Spleen (tissue), 11 donors: Measurements from ENCODE around the gene IGSF21. TPM values are rescaled to one million over a fixed set of nuclear protein-coding genes. Genes with fewer than 3 reads are reported as not detected.

Experiments used
- DNase-seq: peaks from one replicate; pipeline ENCODE4 v3.0.0-alpha.2; 2020
- H3K27ac ChIP-seq, 8 donors: fragments of 200-600 bp; sonication (generic) in 7 of 8; 1 replicate in 4 of 8; 2 replicates in 4 of 8; pipeline versions ENCODE4 v1.5.0 to v1.8.0; 2016 to 2021; ENCODE audit warnings: inconsistent platforms in 4 of 8, mild to moderate bottlenecking in 4 of 8, moderate library complexity in 1 of 8
- H3K27me3 ChIP-seq, 7 donors: fragments of 200-600 bp; sonication (generic) in 6 of 7; replicated peaks in 1 of 7; 1 replicate in 4 of 7; 2 replicates in 3 of 7; pipeline versions ENCODE4 v1.5.0 to v1.8.0; 2016 to 2021; ENCODE audit warnings: inconsistent platforms in 3 of 7, mild to moderate bottlenecking in 1 of 7
- H3K36me3 ChIP-seq, 6 donors: fragments of 200-600 bp; sonication (generic) in 5 of 6; 1 replicate in 4 of 6; 2 replicates in 2 of 6; pipeline versions ENCODE4 v1.5.0 to v1.8.0; 2016 to 2021; ENCODE audit warnings: inconsistent platforms in 2 of 6
- H3K4me1 ChIP-seq, 6 donors: fragments of 200-600 bp; sonication (generic) in 5 of 6; 1 replicate in 3 of 6; 2 replicates in 3 of 6; pipeline versions ENCODE4 v1.5.0 to v1.8.0; 2016 to 2021; ENCODE audit warnings: inconsistent platforms in 3 of 6
- H3K4me3 ChIP-seq, 8 donors: fragments of 200-600 bp; sonication (generic) in 7 of 8; 1 replicate in 4 of 8; 2 replicates in 4 of 8; pipeline versions ENCODE4 v1.5.0 to v1.8.0; 2016 to 2021; ENCODE audit warnings: inconsistent platforms in 4 of 8, mild to moderate bottlenecking in 4 of 8, moderate library complexity in 2 of 8
- H3K9me3 ChIP-seq, 8 donors: fragments of 200-600 bp; sonication (generic) in 7 of 8; 1 replicate in 4 of 8; 2 replicates in 4 of 8; pipeline versions ENCODE4 v1.5.0 to v1.8.0; 2016 to 2021; ENCODE audit warnings: inconsistent platforms in 4 of 8
- POLR2A ChIP-seq, 3 donors: fragments of 450-650 bp; IDR thresholded peaks; one replicate each; pipeline ENCODE4 v1.5.1; 2017; ENCODE audit warnings: antibody characterized with exemption in 3 of 3, mild to moderate bottlenecking in 1 of 3
- POLR2AphosphoS5 ChIP-seq, 3 donors: sonication (generic); formaldehyde crosslinking; IDR thresholded peaks; one replicate each; pipeline ENCODE4 v1.5.1; 2017; ENCODE audit warnings: antibody characterized with exemption in 3 of 3
- WGBS, 5 donors: extraction: QIAGEN DNeasy Blood & Tissue Kit in 3 of 5; methylation state at CpG; one replicate each; pipeline versions ENCODE4 v1.1.5 to v1.1.7; 2013 to 2018; 5-methylcytosine and 5-hydroxymethylcytosine counted together
- intact Hi-C: fragments of 100-400 bp; cut with DNase I; formaldehyde crosslinking; loops from one replicate; pipeline ENCODE4 v1.15.0; 2023; ENCODE audit warnings: low total_unique reads
- polyA plus RNA-seq, 3 donors: library from polyadenylated mRNA; stranded (reverse); fragments of 200-250 nt; gene quantifications; one replicate each; pipeline ENCODE4 v1.2.1, GENCODE V29; 2013
- total RNA-seq, 7 donors: library from RNA; depleted of rRNA in 3 of 7; stranded (reverse); fragments of >200 nt in 3 of 7; fragmentation: NEBNext Ultra II Directional in 4 of 7; extraction: Animal tissue kit (Norgen Biotek cat#: 25700) in 4 of 7; gene quantifications; one replicate each; pipeline versions ENCODE4 v1.1.0 to v1.2.1, GENCODE V29; 2016 to 2021
- TF ChIP-seq, protein P1 (sequence below), 11 experiments: fragments of 200-600 bp in 7 of 11; fragments of 450-650 bp in 4 of 11; sonication (generic) in 4 of 11; IDR thresholded peaks in 8 of 11; conservative IDR thresholded peaks in 3 of 11; 1 replicate in 7 of 11; 2 replicates in 4 of 11; pipeline versions ENCODE4 v1.4.0 to v1.8.0; 2016 to 2021; ENCODE audit warnings: antibody characterized with exemption in 11 of 11, inconsistent platforms in 4 of 11, mild to moderate bottlenecking in 1 of 11
- donor health status: healthy with polysubstance abuse.
- donor health status: DM: no; HTN: no; CAD: no; lungs with moderate emphysema.
- donor health status: DM: no; HTN: no; CAD: no.
- donor health status: Bipolar disorder and iron deficiency.
- donor health status: healthy.
- donor health status: DM: no; HTN: no; CAD: no.
- donor health status: DM: yes; HTN: yes; CAD: no.

IGSF21 gene
- total and polyA plus RNA-seq, 10 donors: 1.6 to 35.0 (median 20.6) TPM

DNA sequence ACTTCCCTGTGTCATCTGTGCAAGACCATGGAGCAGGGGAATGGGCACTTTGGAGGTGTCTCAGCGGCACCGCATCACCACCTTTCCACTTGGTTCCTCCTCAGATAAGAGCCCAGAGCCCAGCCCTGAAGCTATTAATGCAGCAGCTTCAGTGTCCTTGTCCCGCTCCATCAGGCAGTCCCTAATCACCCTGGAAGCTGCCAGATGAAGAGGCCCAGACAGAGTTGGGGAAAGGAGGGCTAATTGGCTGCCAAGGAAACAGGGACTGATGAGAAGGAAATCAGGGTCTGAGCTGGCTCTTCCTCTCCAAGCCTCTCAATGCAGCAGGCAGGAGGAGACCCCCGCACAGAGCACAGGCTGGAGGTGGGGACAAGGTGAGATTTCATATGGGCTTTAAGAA lies 290.0 kb downstream of the IGSF21 start:
- intact Hi-C loops: no loop called here
- Histone ChIP-seq H3K4me1 (no peaks in the 10 kb centered on the region), H3K27me3 (peaks cover 0 to 46% (median 0%) of the 10 kb centered on the region in 7 donors), H3K4me3 (no peak overlapping the region), H3K36me3 (no peaks in the 10 kb centered on the region), H3K27ac (no peak overlapping the region), H3K9me3 (no peaks in the 10 kb centered on the region)
- TF ChIP-seq, protein P1, sequence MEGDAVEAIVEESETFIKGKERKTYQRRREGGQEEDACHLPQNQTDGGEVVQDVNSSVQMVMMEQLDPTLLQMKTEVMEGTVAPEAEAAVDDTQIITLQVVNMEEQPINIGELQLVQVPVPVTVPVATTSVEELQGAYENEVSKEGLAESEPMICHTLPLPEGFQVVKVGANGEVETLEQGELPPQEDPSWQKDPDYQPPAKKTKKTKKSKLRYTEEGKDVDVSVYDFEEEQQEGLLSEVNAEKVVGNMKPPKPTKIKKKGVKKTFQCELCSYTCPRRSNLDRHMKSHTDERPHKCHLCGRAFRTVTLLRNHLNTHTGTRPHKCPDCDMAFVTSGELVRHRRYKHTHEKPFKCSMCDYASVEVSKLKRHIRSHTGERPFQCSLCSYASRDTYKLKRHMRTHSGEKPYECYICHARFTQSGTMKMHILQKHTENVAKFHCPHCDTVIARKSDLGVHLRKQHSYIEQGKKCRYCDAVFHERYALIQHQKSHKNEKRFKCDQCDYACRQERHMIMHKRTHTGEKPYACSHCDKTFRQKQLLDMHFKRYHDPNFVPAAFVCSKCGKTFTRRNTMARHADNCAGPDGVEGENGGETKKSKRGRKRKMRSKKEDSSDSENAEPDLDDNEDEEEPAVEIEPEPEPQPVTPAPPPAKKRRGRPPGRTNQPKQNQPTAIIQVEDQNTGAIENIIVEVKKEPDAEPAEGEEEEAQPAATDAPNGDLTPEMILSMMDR (IDR thresholded peaks at IDR 0.05 in 8 of 11, conservative IDR thresholded peaks at IDR 0.05 in 3 of 11): no peak
- no peak for DNase-seq
- 55 to 73% (median 61%) methylated on average over 4 of the region's 4 CpGs for WGBS, 5 donors

DNA sequence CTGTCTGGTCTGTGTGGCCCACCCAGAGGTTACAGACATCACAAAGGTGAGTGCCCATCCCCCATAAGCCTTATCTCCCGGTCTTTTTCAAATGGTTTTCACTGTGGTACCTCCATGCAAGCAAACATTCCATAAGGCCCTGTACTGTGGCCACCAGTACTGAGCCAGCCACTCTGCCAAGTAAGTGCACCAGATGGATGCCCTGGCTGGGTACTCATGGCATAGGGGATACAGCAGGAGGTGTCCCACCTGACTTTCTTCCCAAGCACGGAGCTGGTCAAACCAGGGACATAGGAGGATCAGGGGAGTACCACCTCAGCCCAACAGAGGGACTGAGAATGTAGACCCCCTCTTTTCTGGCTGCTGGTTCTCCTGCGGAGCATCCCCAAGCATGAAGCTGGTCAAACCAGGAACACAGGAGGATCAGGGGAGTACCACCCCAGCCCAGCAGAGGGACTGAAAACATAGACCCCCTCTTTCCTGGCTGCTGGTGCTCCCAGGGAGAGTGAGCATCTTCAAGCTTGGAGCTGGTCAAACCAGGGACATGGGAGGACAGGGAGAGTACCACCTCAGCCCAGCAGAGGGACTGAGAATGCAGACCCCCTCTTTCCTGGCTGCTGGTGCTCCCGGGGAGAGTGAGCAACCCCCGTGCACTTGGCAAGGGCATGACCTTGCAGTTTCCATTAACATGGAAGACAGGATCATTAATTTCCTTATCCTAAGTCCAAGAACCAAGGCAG lies 291.4 kb downstream of the IGSF21 start:
- H3K27me3 ChIP-seq: peaks cover 0 to 55% (median 0%) of the 10 kb centered on the region in 7 donors
- intact Hi-C loops: no loop called here
- H3K36me3 ChIP-seq: no peaks in the 10 kb centered on the region
- no peaks in the 10 kb centered on the region for H3K9me3 ChIP-seq
- TF ChIP-seq, protein P1 (IDR thresholded peaks at IDR 0.05 in 8 of 11, conservative IDR thresholded peaks at IDR 0.05 in 3 of 11): no peak
- TF ChIP-seq POLR2A (IDR thresholded peaks at IDR 0.05): no peak
- TF ChIP-seq POLR2AphosphoS5 (IDR thresholded peaks at IDR 0.05): no peak
- H3K4me1 ChIP-seq: no peaks in the 10 kb centered on the region
- 52 to 61% (median 59%) methylated on average over 5 of the region's 5 CpGs for WGBS, 5 donors
- DNase-seq: no peak
- no peak overlapping the region for H3K4me3 ChIP-seq
- H3K27ac ChIP-seq: no peak overlapping the region

DNA sequence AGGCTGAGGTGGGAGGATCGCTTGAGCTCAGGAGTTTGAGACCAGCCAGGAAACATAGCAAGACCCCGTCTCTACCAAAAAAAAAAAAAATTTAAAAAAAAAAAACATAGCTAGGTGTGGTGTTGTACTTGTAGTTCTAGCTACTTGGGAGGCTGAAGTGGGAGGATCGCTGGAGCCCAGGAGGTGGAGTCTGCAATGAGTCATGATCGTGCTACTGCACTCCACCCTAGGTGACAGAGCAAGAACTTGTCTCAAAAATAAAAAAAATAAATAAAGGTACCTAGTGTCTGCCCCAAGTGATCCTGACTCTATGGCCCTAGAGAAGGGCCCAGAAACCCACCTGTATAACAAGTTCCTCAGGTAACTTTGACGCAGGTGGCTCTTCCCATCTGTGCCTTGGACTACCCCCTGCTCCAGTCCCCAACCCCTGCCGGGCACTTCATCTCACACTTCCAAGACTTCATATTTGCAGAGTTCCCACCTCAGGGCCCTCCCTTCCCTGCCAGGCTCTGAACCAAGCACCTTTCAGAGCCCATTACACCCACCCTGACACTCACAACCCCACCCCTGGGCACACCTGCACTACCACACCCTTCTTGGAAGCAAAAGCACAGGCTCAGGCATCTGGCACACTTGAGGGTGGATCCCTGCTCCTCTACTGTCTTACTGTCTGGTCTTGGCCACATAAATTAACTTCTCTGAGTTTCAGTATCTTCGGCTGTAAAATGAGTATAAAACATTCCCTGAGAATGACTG lies 292.9 kb downstream of the IGSF21 start:
- no peak overlapping the region for H3K27ac ChIP-seq
- no peak for DNase-seq
- no peak for TF ChIP-seq POLR2AphosphoS5 (IDR thresholded peaks at IDR 0.05)
- TF ChIP-seq, protein P1 (IDR thresholded peaks at IDR 0.05 in 8 of 11, conservative IDR thresholded peaks at IDR 0.05 in 3 of 11): no peak
- TF ChIP-seq POLR2A (IDR thresholded peaks at IDR 0.05): no peak
- WGBS, 5 donors: 81 to 89% (median 85%) methylated on average over 7 of the region's 7 CpGs
- H3K9me3 ChIP-seq: peaks cover 0 to 7% (median 0%) of the 10 kb centered on the region in 8 donors
- H3K36me3 ChIP-seq: no peaks in the 10 kb centered on the region
- no peak overlapping the region for H3K4me3 ChIP-seq
- intact Hi-C loops: no loop called here
- no peaks in the 10 kb centered on the region for H3K4me1 ChIP-seq
- peaks cover 0 to 67% (median 0%) of the 10 kb centered on the region in 7 donors for H3K27me3 ChIP-seq

DNA sequence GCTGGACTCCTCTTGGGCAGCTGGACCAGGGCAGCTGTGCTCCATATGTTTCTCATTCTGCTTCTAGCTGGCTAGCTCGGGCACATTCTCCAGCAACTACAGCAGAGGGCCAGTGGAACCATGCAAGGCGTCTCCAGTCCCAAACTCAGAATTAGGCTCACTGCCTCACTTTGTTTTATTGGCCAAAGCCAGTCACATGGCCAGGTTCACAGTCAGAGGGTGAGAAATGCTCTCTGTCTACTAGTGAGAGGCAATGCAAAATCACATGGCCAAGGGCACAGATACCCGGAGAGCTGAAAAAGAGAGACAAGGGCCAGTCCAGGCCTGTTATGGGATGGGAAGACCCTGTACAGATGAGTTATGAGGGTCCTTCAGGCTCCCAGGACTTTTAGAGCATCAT lies 294.3 kb downstream of the IGSF21 start:
- peaks cover 0 to 7% (median 0%) of the 10 kb centered on the region in 8 donors for H3K9me3 ChIP-seq
- H3K36me3 ChIP-seq: no peaks in the 10 kb centered on the region
- DNase-seq: no peak
- 63 to 84% (median 81%) methylated on average over 3 of the region's 3 CpGs for WGBS, 5 donors
- no peaks in the 10 kb centered on the region for H3K4me1 ChIP-seq
- no peak overlapping the region for H3K4me3 ChIP-seq
- no peak overlapping the region for H3K27ac ChIP-seq
- peaks cover 0 to 77% (median 0%) of the 10 kb centered on the region in 7 donors for H3K27me3 ChIP-seq
- intact Hi-C loops: no loop called here
- TF ChIP-seq POLR2A (IDR thresholded peaks at IDR 0.05) (no peak), POLR2AphosphoS5 (IDR thresholded peaks at IDR 0.05) (no peak)
- TF ChIP-seq, protein P1 (IDR thresholded peaks at IDR 0.05 in 8 of 11, conservative IDR thresholded peaks at IDR 0.05 in 3 of 11): no peak
